ENCODE results near the gene KSR1. TPM values are rescaled to one million over a fixed set of nuclear protein-coding genes. Genes with fewer than 3 reads are reported as not detected.

Gene KSR1
- total RNA-seq, 6 experiments from 2014 or later = 1.9 to 4.9 (median 3.6) TPM

DNA sequence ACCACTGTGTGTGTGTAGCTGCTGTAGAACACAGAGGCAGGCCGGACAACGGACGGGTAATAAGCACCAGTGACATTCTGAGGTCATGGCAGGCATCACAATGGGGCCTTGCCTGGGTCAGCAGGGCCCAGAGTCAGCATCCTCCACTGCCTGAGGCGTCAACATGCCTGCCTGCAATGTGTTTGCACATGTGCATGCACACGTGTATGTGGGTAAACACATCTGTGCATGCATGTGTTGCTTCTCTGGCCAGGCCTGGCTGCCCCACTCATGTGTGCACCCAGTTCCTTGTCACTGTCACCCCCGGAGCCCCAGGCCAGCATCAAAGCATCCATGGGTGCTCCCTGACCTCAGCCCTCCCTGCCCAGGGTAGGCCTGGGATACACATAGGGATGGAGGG lies 218.1 kb downstream of the KSR1 start:
- DNase-seq = no peak
- Mint-ChIP-seq H3K27me3 (ENCODE audit: insufficient read depth) (peaks cover 32% of the 10 kb centered on the region), H3K4me1 (ENCODE audit: low read depth) (no peaks in the 10 kb centered on the region), H3K36me3 (ENCODE audit: low read depth) (no peaks in the 10 kb centered on the region), H3K4me3 (no peak overlapping the region), H3K9me3 (no peaks in the 10 kb centered on the region), H3K27ac (no peak overlapping the region)
- TF ChIP-seq, protein P1, sequence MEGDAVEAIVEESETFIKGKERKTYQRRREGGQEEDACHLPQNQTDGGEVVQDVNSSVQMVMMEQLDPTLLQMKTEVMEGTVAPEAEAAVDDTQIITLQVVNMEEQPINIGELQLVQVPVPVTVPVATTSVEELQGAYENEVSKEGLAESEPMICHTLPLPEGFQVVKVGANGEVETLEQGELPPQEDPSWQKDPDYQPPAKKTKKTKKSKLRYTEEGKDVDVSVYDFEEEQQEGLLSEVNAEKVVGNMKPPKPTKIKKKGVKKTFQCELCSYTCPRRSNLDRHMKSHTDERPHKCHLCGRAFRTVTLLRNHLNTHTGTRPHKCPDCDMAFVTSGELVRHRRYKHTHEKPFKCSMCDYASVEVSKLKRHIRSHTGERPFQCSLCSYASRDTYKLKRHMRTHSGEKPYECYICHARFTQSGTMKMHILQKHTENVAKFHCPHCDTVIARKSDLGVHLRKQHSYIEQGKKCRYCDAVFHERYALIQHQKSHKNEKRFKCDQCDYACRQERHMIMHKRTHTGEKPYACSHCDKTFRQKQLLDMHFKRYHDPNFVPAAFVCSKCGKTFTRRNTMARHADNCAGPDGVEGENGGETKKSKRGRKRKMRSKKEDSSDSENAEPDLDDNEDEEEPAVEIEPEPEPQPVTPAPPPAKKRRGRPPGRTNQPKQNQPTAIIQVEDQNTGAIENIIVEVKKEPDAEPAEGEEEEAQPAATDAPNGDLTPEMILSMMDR (IDR thresholded peaks at IDR 0.05) = no peak

Other genes starting within 250 kb of the KSR1 start
- 10 to 100 TPM; 60.5 to 74.4 (median 66.5) TPM for gene WSB1, start 162.3 kb upstream of the KSR1 start, total RNA-seq (2021; fragmentation: NEBNext Ultra II Directional; extraction: Animal tissue kit (Norgen Biotek cat#: 25700))
- under 1 TPM in 2 of 6 experiments, not detected in 4; 0.17 TPM for gene LGALS9, start 174.7 kb downstream of the KSR1 start, total RNA-seq (2021; fragmentation: NEBNext Ultra II Directional; extraction: Animal tissue kit (Norgen Biotek cat#: 25700))